H1 (cell line): ENCODE measurements around the gene DCUN1D3. TPM values are rescaled to one million over a fixed set of nuclear protein-coding genes. Genes with fewer than 3 reads are reported as not detected.

Experiments
- CHD1 ChIP-seq: IDR thresholded peaks from 2 replicates; pipeline ENCODE4 v1.6.1; 2012; ENCODE audit warnings: low read depth, low read length, improper control_type of control experiment
- CTBP2 ChIP-seq: IDR thresholded peaks from 2 replicates; pipeline ENCODE4 v1.7.0; 2011; ENCODE audit warnings: borderline replicate concordance, mild to moderate bottlenecking, moderate library complexity, mixed read lengths, low read length; ENCODE audit not compliant: insufficient read depth, insufficient read length
- EP300 ChIP-seq, 2 experiments: IDR thresholded peaks; 1 replicate in 1 of 2; 2 replicates in 1 of 2; pipeline ENCODE4 v1.6.1; 2011 to 2012; ENCODE audit warnings: low read depth in 2 of 2, low read length in 2 of 2, mild to moderate bottlenecking in 2 of 2, borderline replicate concordance in 1 of 2, inconsistent platforms in 1 of 2, moderate library complexity in 1 of 2
- JUND ChIP-seq: IDR thresholded peaks from 2 replicates; pipeline ENCODE4 v1.6.1; 2011; ENCODE audit warnings: mild to moderate bottlenecking, improper control_type of control experiment, low read length
- KDM5A ChIP-seq: fragments of 200-600 bp; IDR thresholded peaks from 2 replicates; pipeline ENCODE4 v1.7.1; 2012; ENCODE audit warnings: mild to moderate bottlenecking, low read length, inconsistent platforms, mixed read lengths
- RXRA ChIP-seq: IDR thresholded peaks from 2 replicates; pipeline ENCODE4 v1.6.1; 2011; ENCODE audit warnings: low read depth, mild to moderate bottlenecking, low read length, moderate library complexity; ENCODE audit not compliant: insufficient read depth
- SP1 ChIP-seq: IDR thresholded peaks from 2 replicates; pipeline ENCODE4 v1.6.1; 2011; ENCODE audit warnings: low read depth, low read length
- polyA plus RNA-seq, 7 experiments: library from polyadenylated mRNA; depleted of rRNA in 3 of 7; stranded (reverse) in 5 of 7; unstranded in 2 of 7; fragments of >200 nt in 5 of 7; fragments of 200-250 nt in 2 of 7; gene quantifications; 1 replicate in 5 of 7; 2 replicates in 1 of 7; 4 replicates in 1 of 7; pipeline versions ENCODE4 v1.2.1 to v1.2.3, GENCODE V29; 2011 to 2013; ENCODE audit warnings: missing spikeins in 2 of 7, mixed read lengths in 2 of 7
- total RNA-seq: library from RNA; stranded (reverse); fragmentation: NEBNext Ultra II Directional; extraction: Animal tissue kit (Norgen Biotek cat#: 25700); gene quantifications from 2 replicates; pipeline ENCODE4 v1.2.1, GENCODE V29; 2021
- TF ChIP-seq, protein P1 (sequence below): fragments of 300-600 bp; sonication (generic); IDR thresholded peaks from 2 replicates; pipeline ENCODE4 v1.7.1; 2012; ENCODE audit warnings: low read length, moderate library complexity, mild to moderate bottlenecking, inconsistent platforms; ENCODE audit not compliant: insufficient replicate concordance

DCUN1D3 gene
- total and polyA plus RNA-seq, 2 of the 8 experiments (the other 6 are each of a cell fraction or from before 2014, with no cell fraction given): 3.5 to 18.2 TPM

DNA sequence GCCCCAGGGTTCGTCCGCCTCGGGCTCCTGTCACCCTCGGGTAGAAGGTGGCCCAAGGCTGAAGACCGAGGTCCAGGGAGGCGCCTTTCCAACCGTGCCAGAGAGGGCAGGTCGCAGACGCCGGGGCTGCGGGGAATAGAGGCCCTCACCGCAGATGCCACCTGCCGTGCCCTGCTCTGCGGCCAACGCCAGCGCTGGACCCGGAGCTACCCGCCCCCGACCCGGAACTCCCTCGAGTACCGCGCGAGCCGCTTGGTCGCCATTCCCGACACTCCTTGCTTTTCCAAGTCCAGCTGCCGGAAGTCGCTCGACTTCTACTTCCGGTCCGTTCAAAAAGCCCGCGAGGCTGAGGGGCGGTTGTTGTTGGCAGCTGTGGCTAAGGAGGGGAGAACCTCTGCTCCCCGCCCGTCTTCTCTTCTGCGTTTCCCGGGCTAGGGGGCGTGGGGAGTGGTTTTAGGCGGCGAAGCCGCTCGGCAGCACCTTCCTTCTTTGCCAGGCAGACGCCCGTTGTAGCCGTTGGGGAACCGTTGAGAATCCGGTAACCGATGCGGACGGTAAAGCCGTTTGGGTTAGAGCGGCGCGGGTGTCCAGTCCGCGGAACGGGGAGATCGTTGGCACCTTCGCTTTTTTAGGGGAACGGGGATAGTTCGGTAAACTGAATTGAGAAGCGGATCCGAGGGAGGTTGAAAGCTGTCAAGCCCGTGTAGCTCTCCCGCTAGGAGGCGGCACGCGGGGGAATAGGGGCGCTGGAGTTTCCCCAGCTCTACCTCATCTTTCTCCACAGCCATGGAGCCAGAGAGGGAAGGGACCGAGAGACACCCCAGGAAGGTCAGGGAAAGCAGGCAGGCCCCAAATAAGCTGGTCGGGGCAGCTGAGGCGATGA lies 93.7 kb downstream of the DCUN1D3 start, which contains the start of the genes ERI2 and REXO5 (continued):
- no peak for TF ChIP-seq CTBP2
- TF ChIP-seq KDM5A: no peak
- no peak for TF ChIP-seq RXRA
- no peak for TF ChIP-seq JUND
- TF ChIP-seq, protein P1, sequence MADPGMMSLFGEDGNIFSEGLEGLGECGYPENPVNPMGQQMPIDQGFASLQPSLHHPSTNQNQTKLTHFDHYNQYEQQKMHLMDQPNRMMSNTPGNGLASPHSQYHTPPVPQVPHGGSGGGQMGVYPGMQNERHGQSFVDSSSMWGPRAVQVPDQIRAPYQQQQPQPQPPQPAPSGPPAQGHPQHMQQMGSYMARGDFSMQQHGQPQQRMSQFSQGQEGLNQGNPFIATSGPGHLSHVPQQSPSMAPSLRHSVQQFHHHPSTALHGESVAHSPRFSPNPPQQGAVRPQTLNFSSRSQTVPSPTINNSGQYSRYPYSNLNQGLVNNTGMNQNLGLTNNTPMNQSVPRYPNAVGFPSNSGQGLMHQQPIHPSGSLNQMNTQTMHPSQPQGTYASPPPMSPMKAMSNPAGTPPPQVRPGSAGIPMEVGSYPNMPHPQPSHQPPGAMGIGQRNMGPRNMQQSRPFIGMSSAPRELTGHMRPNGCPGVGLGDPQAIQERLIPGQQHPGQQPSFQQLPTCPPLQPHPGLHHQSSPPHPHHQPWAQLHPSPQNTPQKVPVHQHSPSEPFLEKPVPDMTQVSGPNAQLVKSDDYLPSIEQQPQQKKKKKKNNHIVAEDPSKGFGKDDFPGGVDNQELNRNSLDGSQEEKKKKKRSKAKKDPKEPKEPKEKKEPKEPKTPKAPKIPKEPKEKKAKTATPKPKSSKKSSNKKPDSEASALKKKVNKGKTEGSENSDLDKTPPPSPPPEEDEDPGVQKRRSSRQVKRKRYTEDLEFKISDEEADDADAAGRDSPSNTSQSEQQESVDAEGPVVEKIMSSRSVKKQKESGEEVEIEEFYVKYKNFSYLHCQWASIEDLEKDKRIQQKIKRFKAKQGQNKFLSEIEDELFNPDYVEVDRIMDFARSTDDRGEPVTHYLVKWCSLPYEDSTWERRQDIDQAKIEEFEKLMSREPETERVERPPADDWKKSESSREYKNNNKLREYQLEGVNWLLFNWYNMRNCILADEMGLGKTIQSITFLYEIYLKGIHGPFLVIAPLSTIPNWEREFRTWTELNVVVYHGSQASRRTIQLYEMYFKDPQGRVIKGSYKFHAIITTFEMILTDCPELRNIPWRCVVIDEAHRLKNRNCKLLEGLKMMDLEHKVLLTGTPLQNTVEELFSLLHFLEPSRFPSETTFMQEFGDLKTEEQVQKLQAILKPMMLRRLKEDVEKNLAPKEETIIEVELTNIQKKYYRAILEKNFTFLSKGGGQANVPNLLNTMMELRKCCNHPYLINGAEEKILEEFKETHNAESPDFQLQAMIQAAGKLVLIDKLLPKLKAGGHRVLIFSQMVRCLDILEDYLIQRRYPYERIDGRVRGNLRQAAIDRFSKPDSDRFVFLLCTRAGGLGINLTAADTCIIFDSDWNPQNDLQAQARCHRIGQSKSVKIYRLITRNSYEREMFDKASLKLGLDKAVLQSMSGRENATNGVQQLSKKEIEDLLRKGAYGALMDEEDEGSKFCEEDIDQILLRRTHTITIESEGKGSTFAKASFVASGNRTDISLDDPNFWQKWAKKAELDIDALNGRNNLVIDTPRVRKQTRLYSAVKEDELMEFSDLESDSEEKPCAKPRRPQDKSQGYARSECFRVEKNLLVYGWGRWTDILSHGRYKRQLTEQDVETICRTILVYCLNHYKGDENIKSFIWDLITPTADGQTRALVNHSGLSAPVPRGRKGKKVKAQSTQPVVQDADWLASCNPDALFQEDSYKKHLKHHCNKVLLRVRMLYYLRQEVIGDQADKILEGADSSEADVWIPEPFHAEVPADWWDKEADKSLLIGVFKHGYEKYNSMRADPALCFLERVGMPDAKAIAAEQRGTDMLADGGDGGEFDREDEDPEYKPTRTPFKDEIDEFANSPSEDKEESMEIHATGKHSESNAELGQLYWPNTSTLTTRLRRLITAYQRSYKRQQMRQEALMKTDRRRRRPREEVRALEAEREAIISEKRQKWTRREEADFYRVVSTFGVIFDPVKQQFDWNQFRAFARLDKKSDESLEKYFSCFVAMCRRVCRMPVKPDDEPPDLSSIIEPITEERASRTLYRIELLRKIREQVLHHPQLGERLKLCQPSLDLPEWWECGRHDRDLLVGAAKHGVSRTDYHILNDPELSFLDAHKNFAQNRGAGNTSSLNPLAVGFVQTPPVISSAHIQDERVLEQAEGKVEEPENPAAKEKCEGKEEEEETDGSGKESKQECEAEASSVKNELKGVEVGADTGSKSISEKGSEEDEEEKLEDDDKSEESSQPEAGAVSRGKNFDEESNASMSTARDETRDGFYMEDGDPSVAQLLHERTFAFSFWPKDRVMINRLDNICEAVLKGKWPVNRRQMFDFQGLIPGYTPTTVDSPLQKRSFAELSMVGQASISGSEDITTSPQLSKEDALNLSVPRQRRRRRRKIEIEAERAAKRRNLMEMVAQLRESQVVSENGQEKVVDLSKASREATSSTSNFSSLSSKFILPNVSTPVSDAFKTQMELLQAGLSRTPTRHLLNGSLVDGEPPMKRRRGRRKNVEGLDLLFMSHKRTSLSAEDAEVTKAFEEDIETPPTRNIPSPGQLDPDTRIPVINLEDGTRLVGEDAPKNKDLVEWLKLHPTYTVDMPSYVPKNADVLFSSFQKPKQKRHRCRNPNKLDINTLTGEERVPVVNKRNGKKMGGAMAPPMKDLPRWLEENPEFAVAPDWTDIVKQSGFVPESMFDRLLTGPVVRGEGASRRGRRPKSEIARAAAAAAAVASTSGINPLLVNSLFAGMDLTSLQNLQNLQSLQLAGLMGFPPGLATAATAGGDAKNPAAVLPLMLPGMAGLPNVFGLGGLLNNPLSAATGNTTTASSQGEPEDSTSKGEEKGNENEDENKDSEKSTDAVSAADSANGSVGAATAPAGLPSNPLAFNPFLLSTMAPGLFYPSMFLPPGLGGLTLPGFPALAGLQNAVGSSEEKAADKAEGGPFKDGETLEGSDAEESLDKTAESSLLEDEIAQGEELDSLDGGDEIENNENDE: no peak
- 0 out of 2 replicates have a peak, but pooled peaks have one; percentile 37 for TF ChIP-seq CHD1
- TF ChIP-seq SP1: no peak
- no peak for TF ChIP-seq EP300 (IDR thresholded peaks at IDR 0.05; ENCODE audit: borderline replicate concordance in 1 of 2, low read depth in 2 of 2, low read length in 2 of 2)
